ENCODE results near the gene PBX4.

Gene PBX4

DNA sequence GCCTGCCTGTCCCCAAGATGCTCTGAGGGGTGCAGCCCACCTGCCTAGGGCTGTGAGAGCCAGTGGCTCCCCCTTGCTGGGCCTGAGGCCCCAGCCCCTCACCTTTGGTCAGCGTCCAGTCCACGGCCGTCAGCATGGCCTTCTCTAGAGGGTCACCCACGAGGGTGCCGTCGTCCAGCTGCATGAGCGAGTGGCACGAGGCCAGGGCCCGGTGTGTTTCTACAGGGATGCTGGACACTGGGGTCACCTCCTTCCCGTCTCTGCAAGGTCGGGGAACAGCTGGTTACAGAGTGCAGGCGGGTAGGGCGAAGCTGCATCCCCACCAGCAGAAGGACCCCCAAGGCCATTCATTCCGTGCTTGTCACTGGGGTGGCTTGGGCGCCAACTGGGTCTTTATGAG, 36.0 kb upstream of the PBX4 start:
- no peak overlapping the region for H3K4me3 ChIP-seq (ENCODE audit: low read depth, low read length)
- no peak for DNase-seq (ENCODE audit: low read depth)
- TF ChIP-seq, protein P1, sequence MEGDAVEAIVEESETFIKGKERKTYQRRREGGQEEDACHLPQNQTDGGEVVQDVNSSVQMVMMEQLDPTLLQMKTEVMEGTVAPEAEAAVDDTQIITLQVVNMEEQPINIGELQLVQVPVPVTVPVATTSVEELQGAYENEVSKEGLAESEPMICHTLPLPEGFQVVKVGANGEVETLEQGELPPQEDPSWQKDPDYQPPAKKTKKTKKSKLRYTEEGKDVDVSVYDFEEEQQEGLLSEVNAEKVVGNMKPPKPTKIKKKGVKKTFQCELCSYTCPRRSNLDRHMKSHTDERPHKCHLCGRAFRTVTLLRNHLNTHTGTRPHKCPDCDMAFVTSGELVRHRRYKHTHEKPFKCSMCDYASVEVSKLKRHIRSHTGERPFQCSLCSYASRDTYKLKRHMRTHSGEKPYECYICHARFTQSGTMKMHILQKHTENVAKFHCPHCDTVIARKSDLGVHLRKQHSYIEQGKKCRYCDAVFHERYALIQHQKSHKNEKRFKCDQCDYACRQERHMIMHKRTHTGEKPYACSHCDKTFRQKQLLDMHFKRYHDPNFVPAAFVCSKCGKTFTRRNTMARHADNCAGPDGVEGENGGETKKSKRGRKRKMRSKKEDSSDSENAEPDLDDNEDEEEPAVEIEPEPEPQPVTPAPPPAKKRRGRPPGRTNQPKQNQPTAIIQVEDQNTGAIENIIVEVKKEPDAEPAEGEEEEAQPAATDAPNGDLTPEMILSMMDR (IDR thresholded peaks at IDR 0.05; ENCODE audit: low read depth, low read length, missing control alignments): no peak

DNA sequence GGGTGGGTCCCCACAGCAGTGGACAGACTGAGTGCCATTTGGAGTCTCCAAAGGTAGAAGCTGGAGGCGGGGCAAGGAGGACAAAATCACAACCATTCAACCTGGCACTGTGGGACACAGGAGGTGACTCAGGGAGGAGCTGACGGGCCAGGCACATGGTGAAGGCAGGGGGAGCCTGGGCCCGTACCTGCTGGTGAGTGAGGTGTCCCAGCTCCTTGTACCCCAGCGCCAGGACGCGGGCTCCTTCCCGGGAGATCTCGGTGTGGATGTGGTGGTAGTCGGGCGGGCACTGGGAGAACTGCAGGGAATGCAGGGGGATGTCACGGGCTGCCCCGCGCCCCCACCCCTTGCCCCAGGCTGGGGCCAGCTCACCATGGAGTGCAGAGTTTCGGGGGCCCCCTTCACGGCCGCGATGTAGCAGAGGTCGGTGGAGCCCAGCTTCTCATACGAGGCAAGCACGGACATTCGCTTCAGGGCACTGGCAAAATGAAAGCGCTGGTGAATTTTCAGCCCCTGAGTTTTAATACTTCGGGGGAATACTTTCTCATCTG, 35.2 kb upstream of the PBX4 start:
- no peak for DNase-seq (ENCODE audit: low read depth)
- TF ChIP-seq, protein P1 (IDR thresholded peaks at IDR 0.05; ENCODE audit: low read depth, low read length, missing control alignments): no peak
- H3K4me3 ChIP-seq (ENCODE audit: low read depth, low read length): no peak overlapping the region

DNA sequence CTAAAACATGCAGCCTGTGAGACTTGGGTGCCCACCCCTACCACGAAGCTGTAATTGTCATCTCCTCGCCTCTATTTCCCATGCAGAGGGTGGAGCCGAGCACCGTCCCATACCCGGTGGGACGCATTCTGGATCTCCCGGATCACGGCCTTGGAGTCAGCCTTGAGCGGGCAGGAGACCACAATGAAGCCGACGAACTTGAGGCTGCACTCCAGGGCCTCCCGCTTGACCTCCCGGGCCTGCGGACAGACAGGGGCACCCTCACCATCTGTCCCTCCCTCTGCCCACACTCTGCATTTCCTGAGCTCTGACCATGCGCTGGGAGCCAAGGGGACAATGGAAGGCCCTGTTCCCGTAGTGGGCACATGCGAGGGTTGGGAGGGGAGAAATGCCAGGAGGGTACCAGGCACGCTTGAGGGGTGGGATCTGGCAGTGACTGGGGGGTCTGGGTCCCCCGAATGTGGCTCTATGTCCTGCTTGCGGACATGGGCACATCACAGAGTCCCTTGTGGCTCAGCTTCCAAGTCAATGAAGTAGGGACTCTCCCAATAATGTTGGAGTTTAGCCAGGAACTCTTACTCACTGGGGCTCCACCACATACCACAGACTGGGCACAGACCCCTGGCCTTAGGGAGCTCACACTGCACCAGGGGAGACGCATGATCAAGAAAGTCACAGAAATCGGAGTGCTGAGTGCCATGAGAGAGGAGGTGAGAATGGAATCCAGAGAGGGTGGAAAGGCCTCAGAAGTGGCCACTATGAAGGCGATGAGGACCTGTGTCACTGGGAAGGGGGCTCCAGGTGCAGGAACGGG, 34.2 kb upstream of the PBX4 start:
- no peak overlapping the region for H3K4me3 ChIP-seq (ENCODE audit: low read depth, low read length)
- DNase-seq (ENCODE audit: low read depth): no peak
- TF ChIP-seq, protein P1 (IDR thresholded peaks at IDR 0.05; ENCODE audit: low read depth, low read length, missing control alignments): no peak

DNA sequence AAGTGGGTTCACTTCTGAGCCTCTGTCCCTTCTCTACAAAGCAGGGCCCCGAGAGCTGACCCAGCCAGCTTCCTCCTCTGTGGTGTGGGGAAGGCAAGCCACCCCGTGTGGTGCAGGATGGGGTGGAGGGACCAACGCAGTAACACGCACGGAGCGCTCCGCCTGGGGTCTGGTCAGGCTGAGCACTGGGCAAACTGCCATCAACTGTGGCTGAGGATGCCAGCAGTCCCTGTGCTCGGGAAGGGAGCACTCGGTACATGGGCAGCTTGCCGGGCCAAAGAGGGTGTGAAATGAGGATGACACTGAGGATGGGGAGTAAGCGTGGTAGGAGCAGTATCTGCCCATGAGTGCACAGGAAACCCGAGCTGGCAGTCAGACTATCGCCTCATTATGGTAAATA, 32.6 kb upstream of the PBX4 start:
- no peak overlapping the region for H3K4me3 ChIP-seq (ENCODE audit: low read depth, low read length)
- TF ChIP-seq, protein P1 (IDR thresholded peaks at IDR 0.05; ENCODE audit: low read depth, low read length, missing control alignments): no peak
- DNase-seq (ENCODE audit: low read depth): no peak

DNA sequence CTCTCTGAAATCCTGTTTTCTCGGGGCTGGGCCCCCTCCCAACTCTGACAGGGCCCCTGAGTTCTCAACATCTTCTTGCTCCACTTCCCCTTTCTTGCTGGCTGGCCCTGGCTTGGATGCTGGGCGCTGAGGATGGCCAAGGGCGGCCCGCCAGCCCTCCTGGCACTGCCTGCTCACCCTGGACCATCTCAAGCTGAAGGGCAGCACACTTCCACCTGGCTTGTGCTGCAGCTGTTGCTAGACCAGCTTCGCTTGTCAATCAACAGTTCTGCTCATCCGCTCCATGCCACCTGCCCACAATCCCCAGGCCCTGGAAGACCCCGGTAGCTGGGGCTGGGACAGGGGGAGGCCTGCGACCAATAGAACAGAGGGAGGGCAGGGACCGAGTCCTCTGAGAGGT, 31.8 kb upstream of the PBX4 start:
- TF ChIP-seq, protein P1 (IDR thresholded peaks at IDR 0.05; ENCODE audit: low read depth, low read length, missing control alignments): no peak
- no peak overlapping the region for H3K4me3 ChIP-seq (ENCODE audit: low read depth, low read length)
- DNase-seq (ENCODE audit: low read depth): no peak

DNA sequence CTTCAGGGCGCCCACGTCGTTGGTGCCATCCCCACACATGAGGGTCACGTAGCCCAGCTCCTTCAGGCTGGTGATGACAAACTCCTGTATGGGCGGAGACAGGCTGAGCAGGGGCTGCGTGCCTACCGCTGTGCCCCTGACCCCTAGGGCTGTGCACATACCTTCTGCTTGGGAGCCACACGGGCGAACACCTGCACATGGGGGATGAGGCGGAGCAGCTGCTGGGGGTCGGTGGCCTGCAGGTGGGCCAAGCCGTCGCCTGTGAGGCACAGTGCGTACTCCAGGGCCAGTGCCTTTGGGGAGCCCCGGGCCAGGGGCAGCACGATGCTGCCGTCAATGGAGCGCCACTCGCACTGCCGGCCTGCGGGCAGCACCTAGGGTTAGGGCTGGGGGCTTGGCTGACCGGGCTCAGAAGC, 31.1 kb upstream of the PBX4 start:
- TF ChIP-seq, protein P1 (IDR thresholded peaks at IDR 0.05; ENCODE audit: low read depth, low read length, missing control alignments): no peak
- no peak overlapping the region for H3K4me3 ChIP-seq (ENCODE audit: low read depth, low read length)
- no peak for DNase-seq (ENCODE audit: low read depth)

DNA sequence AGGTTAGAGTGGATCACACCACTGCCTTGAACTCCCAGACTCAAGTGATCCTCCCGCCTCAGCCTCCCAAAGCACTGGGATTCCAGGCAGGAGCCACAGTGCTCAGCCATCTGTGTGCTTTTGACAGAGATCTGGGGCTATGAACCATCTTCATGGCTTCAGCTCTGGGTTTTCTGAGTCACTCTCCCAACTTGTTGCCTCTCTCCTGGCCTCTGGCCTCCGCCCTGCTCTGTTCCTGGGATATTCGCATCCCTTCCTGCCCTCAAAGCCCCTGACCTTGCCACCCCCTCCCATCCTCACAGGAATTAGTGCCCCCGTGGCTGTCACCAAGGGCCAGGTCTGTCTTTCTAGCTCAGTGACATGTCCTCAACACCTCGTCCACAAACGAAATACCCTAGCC, 30.7 kb upstream of the PBX4 start:
- no peak for DNase-seq (ENCODE audit: low read depth)
- TF ChIP-seq, protein P1 (IDR thresholded peaks at IDR 0.05; ENCODE audit: low read depth, low read length, missing control alignments): no peak
- no peak overlapping the region for H3K4me3 ChIP-seq (ENCODE audit: low read depth, low read length)

Measured in GM12864 (cell line).